Measurements from ENCODE around the gene SBF2.

Gene SBF2

DNA sequence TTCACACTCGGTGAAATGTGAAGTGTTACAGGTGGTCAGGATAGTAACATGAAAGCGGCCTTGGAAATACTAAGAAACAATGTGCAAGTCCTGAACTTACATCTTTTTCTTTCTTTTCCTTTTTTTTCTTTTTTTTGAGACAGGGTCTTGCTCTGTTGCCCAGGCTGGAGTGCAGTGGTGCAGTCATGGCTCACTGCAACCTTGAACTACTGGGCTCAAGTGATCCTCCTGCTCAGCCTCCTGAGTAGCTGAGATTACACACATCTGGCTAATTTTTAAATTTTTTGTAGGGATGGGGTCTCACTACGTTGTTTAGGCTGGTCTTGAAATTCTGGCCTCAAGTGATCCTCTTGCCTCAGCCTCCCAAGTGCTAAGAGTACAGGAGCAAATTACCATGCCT is 377.5 kb downstream of the SBF2 start:
- TF ChIP-seq EZH2 (IDR thresholded peaks at IDR 0.05; ENCODE audit: borderline replicate concordance, low read length) (no peak), CTCF (IDR thresholded peaks at IDR 0.05; ENCODE audit: low read length) (no peak)
- no peaks in the 10 kb centered on the region for H3K9me2 ChIP-seq (ENCODE audit: low read depth, low read length)
- H3K27me3 ChIP-seq (ENCODE audit: insufficient read depth, low read length) = no peaks in the 10 kb centered on the region
- H3K4me2 ChIP-seq (ENCODE audit: low read length) = no peak overlapping the region
- H3K27ac ChIP-seq (ENCODE audit: low read depth, low read length, poor library complexity, severe bottlenecking) = no peak overlapping the region
- no peaks in the 10 kb centered on the region for H3K36me3 ChIP-seq (ENCODE audit: insufficient read depth, low read length)
- H3K4me3 ChIP-seq (ENCODE audit: low read depth, low read length, poor library complexity, severe bottlenecking) = no peak overlapping the region
- H3K9me3 ChIP-seq (ENCODE audit: low read length) = no peaks in the 10 kb centered on the region
- H3F3A ChIP-seq (ENCODE audit: insufficient read depth, low read length) = no peaks in the 10 kb centered on the region
- no peaks in the 10 kb centered on the region for H3K4me1 ChIP-seq (ENCODE audit: insufficient read depth, low read length, severe bottlenecking)
- H3K79me2 ChIP-seq (ENCODE audit: insufficient read depth, low read length) = no peaks in the 10 kb centered on the region
- H2AFZ ChIP-seq (ENCODE audit: low read length) = no peak overlapping the region
- H3K9ac ChIP-seq (ENCODE audit: low read length) = no peak overlapping the region
- no peaks in the 10 kb centered on the region for H4K20me1 ChIP-seq (ENCODE audit: insufficient read depth, low read length)

DNA sequence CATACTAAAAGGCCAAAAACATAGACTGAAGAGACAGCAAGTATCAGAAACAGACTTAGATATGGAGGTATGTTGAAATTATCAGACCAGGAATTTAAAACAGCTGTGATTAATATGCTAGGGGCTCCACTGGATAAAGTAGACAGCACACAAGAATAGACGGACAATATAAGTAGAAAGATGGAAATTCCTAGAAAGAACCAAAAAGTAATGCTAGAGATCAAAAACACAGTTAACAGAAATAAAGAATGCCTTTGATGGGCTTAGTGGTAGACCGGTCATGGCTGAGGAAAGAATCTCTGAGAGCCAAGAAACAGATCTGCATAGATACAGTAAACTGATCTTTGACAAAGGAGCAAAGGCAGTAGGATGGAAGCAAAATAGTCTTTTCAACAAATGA is 380.0 kb downstream of the SBF2 start:
- no peak for TF ChIP-seq CTCF (IDR thresholded peaks at IDR 0.05; ENCODE audit: low read length)
- TF ChIP-seq EZH2 (IDR thresholded peaks at IDR 0.05; ENCODE audit: borderline replicate concordance, low read length) = no peak
- Histone ChIP-seq H3K9ac (ENCODE audit: low read length) (no peak overlapping the region), H2AFZ (ENCODE audit: low read length) (no peak overlapping the region), H3K4me2 (ENCODE audit: low read length) (no peak overlapping the region), H3K27ac (ENCODE audit: low read depth, low read length, poor library complexity, severe bottlenecking) (no peak overlapping the region), H3K4me1 (ENCODE audit: insufficient read depth, low read length, severe bottlenecking) (no peaks in the 10 kb centered on the region), H3K79me2 (ENCODE audit: insufficient read depth, low read length) (no peaks in the 10 kb centered on the region), H3K9me2 (ENCODE audit: low read depth, low read length) (no peaks in the 10 kb centered on the region), H3K4me3 (ENCODE audit: low read depth, low read length, poor library complexity, severe bottlenecking) (no peak overlapping the region), H4K20me1 (ENCODE audit: insufficient read depth, low read length) (no peaks in the 10 kb centered on the region), H3F3A (ENCODE audit: insufficient read depth, low read length) (no peaks in the 10 kb centered on the region), H3K27me3 (ENCODE audit: insufficient read depth, low read length) (no peaks in the 10 kb centered on the region), H3K9me3 (ENCODE audit: low read length) (no peaks in the 10 kb centered on the region), H3K36me3 (ENCODE audit: insufficient read depth, low read length) (no peaks in the 10 kb centered on the region)

- Histone ChIP-seq H3K27me3 (ENCODE audit: insufficient read depth, low read length) (no peaks in the 10 kb centered on the region), H3K4me2 (ENCODE audit: low read length) (no peak overlapping the region), H3F3A (ENCODE audit: insufficient read depth, low read length) (no peaks in the 10 kb centered on the region), H3K36me3 (ENCODE audit: insufficient read depth, low read length) (no peaks in the 10 kb centered on the region), H3K27ac (ENCODE audit: low read depth, low read length, poor library complexity, severe bottlenecking) (no peak overlapping the region), H2AFZ (ENCODE audit: low read length) (no peak overlapping the region), H3K79me2 (ENCODE audit: insufficient read depth, low read length) (no peaks in the 10 kb centered on the region), H3K9me2 (ENCODE audit: low read depth, low read length) (no peaks in the 10 kb centered on the region), H3K4me1 (ENCODE audit: insufficient read depth, low read length, severe bottlenecking) (no peaks in the 10 kb centered on the region), H3K9ac (ENCODE audit: low read length) (no peak overlapping the region), H4K20me1 (ENCODE audit: insufficient read depth, low read length) (no peaks in the 10 kb centered on the region), H3K4me3 (ENCODE audit: low read depth, low read length, poor library complexity, severe bottlenecking) (no peak overlapping the region), H3K9me3 (ENCODE audit: low read length) (no peaks in the 10 kb centered on the region)
- no peak for TF ChIP-seq EZH2 (IDR thresholded peaks at IDR 0.05; ENCODE audit: borderline replicate concordance, low read length)
- TF ChIP-seq CTCF (IDR thresholded peaks at IDR 0.05; ENCODE audit: low read length) = no peak
Measured at GRCh38 chr11:9905960-9906791, 387.8 kb downstream of the SBF2 start.

Data from OCI-LY1 (cell line).